HepG2 (cell line): ENCODE results near the gene OVOL3. TPM values are rescaled to one million over a fixed set of nuclear protein-coding genes. Genes with fewer than 3 reads are reported as not detected.

Experiments
- ATAC-seq: fragments of 200-7000 bp; cut with Tn5 transposase; 3 replicates; pipeline ENCODE4 v1.9.1; 2020; ENCODE audit warnings: mild to moderate bottlenecking, moderate library complexity
- BruUV-seq: library from RNA; stranded (reverse); fragments of 400-500 nt; replicated peaks from 2 replicates; lab custom pipeline; 2021; lab: Mats Ljungman, UMichigan
- CTCF ChIA-PET: fragments of 300-600 bp; formaldehyde crosslinking; extraction: SDS; loops from one replicate; lab custom pipeline; 2021; ENCODE audit warnings: low total read pairs, inconsistent platforms, low intra/inter-chr PET ratio; lab: Yijun Ruan, JAX
- POLR2A ChIA-PET: fragments of 350-600 bp; sonication (Branson Sonifier 250); formaldehyde crosslinking; loops from one replicate; lab custom pipeline; 2020; ENCODE audit warnings: antibody characterized with exemption, inconsistent platforms; lab: Yijun Ruan, JAX
- DNase-seq: peaks from one replicate; pipeline ENCODE4 v3.0.0-alpha.2; 2015; ENCODE audit warnings: low spot score
- FAIRE-seq: peaks from 3 replicates; lab custom pipeline; 2011; peaks lifted over from hg19 to GRCh38; lab: Jason Lieb, UNC
- H2AFZ ChIP-seq: one replicate; pipeline ENCODE4 v1.6.1; 2011; ENCODE audit warnings: low read length, inconsistent platforms
- H3K27ac ChIP-seq: fragments of 300-600 bp; 3 replicates; pipeline ENCODE4 v1.8.0; 2011; ENCODE audit warnings: mixed run types, mild to moderate bottlenecking, mixed read lengths, low read length, inconsistent platforms; ENCODE audit not compliant: insufficient read depth; ENCODE audit errors: extremely low read length
- H3K27me3 ChIP-seq, 2 experiments: fragments of 200-600 bp in 1 of 2; 2 replicates in 1 of 2; 3 replicates in 1 of 2; pipeline versions ENCODE4 v1.6.0 to v1.8.0; 2011; ENCODE audit warnings: low read length in 2 of 2, mild to moderate bottlenecking in 2 of 2, moderate library complexity in 2 of 2, inconsistent platforms in 1 of 2; ENCODE audit not compliant: insufficient read depth in 2 of 2, control insufficient read depth in 1 of 2
- H3K36me3 ChIP-seq, 2 experiments: fragments of 200-600 bp in 1 of 2; replicated peaks in 1 of 2; 2 replicates in 1 of 2; 3 replicates in 1 of 2; pipeline versions ENCODE4 v1.5.1 to v1.8.0; 2011; ENCODE audit warnings: low read length in 2 of 2, inconsistent platforms in 1 of 2; ENCODE audit not compliant: insufficient read depth in 2 of 2, control insufficient read depth in 1 of 2
- H3K4me1 ChIP-seq: 2 replicates; pipeline ENCODE4 v1.5.1; 2012; ENCODE audit warnings: low read length, inconsistent platforms; ENCODE audit not compliant: insufficient read depth
- H3K4me2 ChIP-seq: 2 replicates; pipeline ENCODE4 v1.6.0; 2011; ENCODE audit warnings: low read depth, low read length, inconsistent platforms
- H3K4me3 ChIP-seq, 3 experiments: fragments of 200-600 bp in 1 of 3; sonication (generic), shearing (Covaris generic) in 1 of 3; replicated peaks in 1 of 3; 2 replicates each; pipeline ENCODE4 v1.5.1; 2011 to 2016; ENCODE audit warnings: low read length in 3 of 3, inconsistent platforms in 2 of 3, low read depth in 2 of 3, mild to moderate bottlenecking in 2 of 3, control low read depth in 1 of 3, mixed read lengths in 1 of 3; ENCODE audit not compliant: insufficient read depth in 1 of 3
- H3K79me2 ChIP-seq: one replicate; pipeline ENCODE4 v1.6.1; 2011; ENCODE audit warnings: low read length, inconsistent platforms; ENCODE audit not compliant: insufficient read depth
- H3K9ac ChIP-seq: 2 replicates; pipeline ENCODE4 v1.6.0; 2011; ENCODE audit warnings: mild to moderate bottlenecking, low read depth, low read length, inconsistent platforms; ENCODE audit not compliant: insufficient read depth
- H3K9me3 ChIP-seq: 2 replicates; pipeline ENCODE4 v1.5.1; 2012; ENCODE audit warnings: mild to moderate bottlenecking, low read length
- H4K20me1 ChIP-seq: 2 replicates; pipeline ENCODE4 v1.6.0; 2011; ENCODE audit warnings: inconsistent platforms, mild to moderate bottlenecking, low read length, moderate library complexity; ENCODE audit not compliant: insufficient read depth
- HDAC2 ChIP-seq: sonication (generic); formaldehyde crosslinking; IDR thresholded peaks from 2 replicates; pipeline ENCODE4 v1.4.0; 2020; ENCODE audit warnings: missing genetic modification reagents
- HNRNPL ChIP-seq: fragments of 200-400 bp; formaldehyde crosslinking; IDR thresholded peaks from 2 replicates; pipeline ENCODE4 v1.6.1; 2017; ENCODE audit warnings: mild to moderate bottlenecking, low read depth, low read length
- KMT2A ChIP-seq: sonication (generic); formaldehyde crosslinking; IDR thresholded peaks from 2 replicates; pipeline ENCODE4 v1.4.0; 2020; ENCODE audit warnings: missing genetic modification reagents
- RAD21 ChIP-seq: fragments of 450-650 bp; formaldehyde crosslinking; IDR thresholded peaks from 2 replicates; pipeline ENCODE4 v1.5.0; 2020; ENCODE audit warnings: mild to moderate bottlenecking
- RBM22 ChIP-seq: fragments of 200-400 bp; formaldehyde crosslinking; optimal IDR thresholded peaks from 2 replicates; pipeline ENCODE3; 2017; ENCODE audit warnings: mild to moderate bottlenecking, low read length, moderate library complexity
- SRSF9 ChIP-seq: fragments of 200-400 bp; formaldehyde crosslinking; IDR thresholded peaks from 2 replicates; pipeline ENCODE4 v1.6.1; 2018; ENCODE audit warnings: borderline replicate concordance, mild to moderate bottlenecking, low read depth, low read length; ENCODE audit not compliant: insufficient read depth, poor library complexity, severe bottlenecking
- ZBTB21 ChIP-seq: sonication (generic); formaldehyde crosslinking; IDR thresholded peaks from 2 replicates; pipeline ENCODE4 v1.4.0; 2020; ENCODE audit warnings: missing genetic modification reagents
- ZFP36 ChIP-seq: fragments of 150-350 bp; IDR thresholded peaks from 2 replicates; pipeline ENCODE4 v1.6.1; 2018; ENCODE audit warnings: borderline replicate concordance, low read length, low read depth; ENCODE audit not compliant: partially characterized antibody
- ZFX ChIP-seq: sonication (generic); formaldehyde crosslinking; IDR thresholded peaks from 2 replicates; pipeline ENCODE4 v1.4.0; 2020; ENCODE audit warnings: mild to moderate bottlenecking, low read depth, missing genetic modification reagents, moderate library complexity
- ZNF331 ChIP-seq: sonication (generic); formaldehyde crosslinking; IDR thresholded peaks from 2 replicates; pipeline ENCODE4 v1.4.0; 2020; ENCODE audit warnings: missing genetic modification reagents
- ZNF383 ChIP-seq: sonication (generic); formaldehyde crosslinking; IDR thresholded peaks from 2 replicates; pipeline ENCODE4 v1.4.0; 2020; ENCODE audit warnings: missing genetic modification reagents, mild to moderate bottlenecking, borderline replicate concordance
- ZNF432 ChIP-seq: sonication (generic); formaldehyde crosslinking; IDR thresholded peaks from 2 replicates; pipeline ENCODE4 v1.5.0; 2020; ENCODE audit warnings: missing genetic modification reagents, mild to moderate bottlenecking, borderline replicate concordance
- ZNF441 ChIP-seq: sonication (generic); formaldehyde crosslinking; IDR thresholded peaks from 2 replicates; pipeline ENCODE4 v1.7.0; 2021; ENCODE audit warnings: missing genetic modification reagents, borderline replicate concordance
- ZNF629 ChIP-seq: sonication (generic); formaldehyde crosslinking; conservative IDR thresholded peaks from 2 replicates; pipeline ENCODE4 v1.5.0; 2020; ENCODE audit warnings: missing genetic modification reagents
- ZNF674 ChIP-seq: sonication (generic); formaldehyde crosslinking; IDR thresholded peaks from 2 replicates; pipeline ENCODE4 v1.5.0; 2020; ENCODE audit warnings: low read depth, mild to moderate bottlenecking, missing genetic modification reagents
- WGBS: methylation state at CpG from one replicate; pipeline ENCODE4 v1.1.6; 2017; ENCODE audit warnings: low lambda C conversion rate; 5-methylcytosine and 5-hydroxymethylcytosine counted together
- in situ Hi-C: cut with HindIII; loops from 2 replicates; pipeline ENCODE4 v1.10.0; 2017; ENCODE audit warnings: low pct_unique_long_range_greater_than_20kb; ENCODE audit not compliant: extremely low pct_ligation_motif_present
- intact Hi-C: fragments of 100-400 bp; cut with micrococcal nuclease; formaldehyde crosslinking; loops from one replicate; pipeline ENCODE4 v1.10.0; 2022; ENCODE audit not compliant: unreplicated experiment
- polyA plus RNA-seq, 8 experiments: library from polyadenylated mRNA; depleted of rRNA in 3 of 8; stranded (reverse) in 7 of 8; unstranded in 1 of 8; fragments of >200 nt; fragmentation: Illumina TruSeq in 4 of 8; extraction: Trizol in 4 of 8; gene quantifications; 2 replicates each; pipeline versions ENCODE4 v1.2.1 to v1.2.3, GENCODE V29; 2011 to 2016; ENCODE audit warnings: low read depth in 4 of 8, missing spikeins in 1 of 8, mixed read lengths in 1 of 8; ENCODE audit not compliant: insufficient read depth in 1 of 8
- total RNA-seq, 5 experiments: library from RNA; depleted of rRNA; stranded (reverse); fragments of >200 nt; fragmentation: Illumina TruSeq; extraction: Trizol; gene quantifications; 2 replicates each; pipeline ENCODE4 v1.2.3, GENCODE V29; 2016; ENCODE audit warnings: low read depth in 1 of 5

Gene OVOL3
- total and polyA plus RNA-seq, 2 of the 13 experiments (the other 11 are each of a cell fraction or from before 2014, with no cell fraction given), result not detected

- ChIA-PET CTCF (interaction anchor here (1.1 kb wide), 1 partner anchor 9 kb away, joined by 3 read pairs; no protein-coding TSS in a partner anchor), POLR2A (interaction anchor here (0.9 to 3.6 kb wide), 3 partner anchors 8 to 22 kb away, joined by 4 to 39 read pairs (median 9); partner anchors contain the start of genes POLR2I and TBCB)
- Histone ChIP-seq H3K4me3 (peak overlapping the region; percentile 45 to 67 (median 65)), H3K36me3 (no peaks in the 10 kb centered on the region; a peak in 1 of 5 replicates), H3K9me3 (no peaks in the 10 kb centered on the region), H2AFZ (peak overlapping the region; percentile 39), H4K20me1 (peaks cover 8% of the 10 kb centered on the region), H3K9ac (peak overlapping the region; percentile 53), H3K27ac (peak overlapping the region; percentile 28), H3K4me1 (peaks cover 27% of the 10 kb centered on the region), H3K27me3 (no peaks in the 10 kb centered on the region; a peak in 1 of 5 replicates), H3K79me2 (peaks cover 16% of the 10 kb centered on the region), H3K4me2 (peak overlapping the region; percentile 93)
- BruUV-seq, result no TSS peak
- intact Hi-C loops (loop anchor here (1.0 kb wide), 1 partner anchor 9 kb away; no protein-coding TSS in a partner anchor), in situ Hi-C loops (no loop called here)
- TF ChIP-seq SRSF9 (no peak), RBM22 (no peak), HDAC2 (no peak), ZNF331 (CRISPR knock-in tag) (no peak), ZFP36 (no peak), ZNF629 (CRISPR knock-in tag) (peak; percentile 93), RAD21 (CRISPR knock-in tag) (no peak), KMT2A (no peak), ZNF383 (no peak), ZNF432 (CRISPR knock-in tag) (no peak), ZNF441 (CRISPR knock-in tag) (no peak), ZFX (CRISPR knock-in tag) (0 out of 2 replicates have a peak, but pooled peaks have one; percentile 20), HNRNPL (0 out of 2 replicates have a peak, but pooled peaks have one; percentile 47), ZNF674 (no peak), ZBTB21 (CRISPR knock-in tag) (no peak)
- no peak for DNase-seq
- 56% methylated on average over 12 of the region's 12 CpGs for WGBS
- ATAC-seq, result no peak
- FAIRE-seq, result no peak
Observed at GRCh38 chr19:36136964-36137686, 26.2 kb downstream of the OVOL3 start.
